ENCODE measurements around the gene ANKS1B.

- TF ChIP-seq GATA3 (IDR thresholded peaks at IDR 0.05; ENCODE audit: low read depth, low read length) = no peak
- TF ChIP-seq GATA2 (IDR thresholded peaks at IDR 0.05; ENCODE audit: low read depth, low read length) = no peak
These were observed 807.9 kb downstream of the ANKS1B start for GRCh38 chr12:99176871-99177270.

All from SH-SY5Y (cell line).